ENCODE measurements around the gene VPS50.

DNA sequence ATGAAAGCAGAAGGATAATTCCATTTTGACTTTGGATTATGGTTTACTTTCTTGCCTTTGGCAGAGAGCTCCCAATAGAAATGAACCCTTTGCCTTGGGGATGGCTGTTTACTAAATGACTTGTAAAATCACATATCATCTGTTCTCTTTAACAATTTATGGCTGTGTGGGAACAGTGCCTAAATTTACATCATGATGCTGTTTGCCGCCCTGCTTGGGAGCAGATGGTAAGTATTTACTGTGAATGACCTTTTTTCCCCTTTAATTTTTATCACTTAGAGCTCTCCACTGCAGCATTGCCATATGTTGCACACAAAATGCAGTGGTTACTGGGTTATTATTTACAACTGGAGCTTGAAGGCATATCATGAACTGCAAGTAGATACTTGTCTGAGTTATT is 19.3 kb upstream of the VPS50 start:
- TF ChIP-seq POLR2A (IDR thresholded peaks at IDR 0.05): no peak
- TF ChIP-seq, protein P1, sequence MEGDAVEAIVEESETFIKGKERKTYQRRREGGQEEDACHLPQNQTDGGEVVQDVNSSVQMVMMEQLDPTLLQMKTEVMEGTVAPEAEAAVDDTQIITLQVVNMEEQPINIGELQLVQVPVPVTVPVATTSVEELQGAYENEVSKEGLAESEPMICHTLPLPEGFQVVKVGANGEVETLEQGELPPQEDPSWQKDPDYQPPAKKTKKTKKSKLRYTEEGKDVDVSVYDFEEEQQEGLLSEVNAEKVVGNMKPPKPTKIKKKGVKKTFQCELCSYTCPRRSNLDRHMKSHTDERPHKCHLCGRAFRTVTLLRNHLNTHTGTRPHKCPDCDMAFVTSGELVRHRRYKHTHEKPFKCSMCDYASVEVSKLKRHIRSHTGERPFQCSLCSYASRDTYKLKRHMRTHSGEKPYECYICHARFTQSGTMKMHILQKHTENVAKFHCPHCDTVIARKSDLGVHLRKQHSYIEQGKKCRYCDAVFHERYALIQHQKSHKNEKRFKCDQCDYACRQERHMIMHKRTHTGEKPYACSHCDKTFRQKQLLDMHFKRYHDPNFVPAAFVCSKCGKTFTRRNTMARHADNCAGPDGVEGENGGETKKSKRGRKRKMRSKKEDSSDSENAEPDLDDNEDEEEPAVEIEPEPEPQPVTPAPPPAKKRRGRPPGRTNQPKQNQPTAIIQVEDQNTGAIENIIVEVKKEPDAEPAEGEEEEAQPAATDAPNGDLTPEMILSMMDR (IDR thresholded peaks at IDR 0.05): no peak
- peak; percentile 24 to 56 (median 33) for TF ChIP-seq POLR2AphosphoS5 (IDR thresholded peaks at IDR 0.05)

Data from transverse colon (tissue), 4 donors.